Endodermal cell (in vitro differentiated cells): ENCODE data around the gene STYX. TPM values are rescaled to one million over a fixed set of nuclear protein-coding genes. Genes with fewer than 3 reads are reported as not detected.

Source experiments
- DNase-seq: peaks from one replicate; pipeline ENCODE4 v3.0.0-alpha.2; 2017
- H3K27ac ChIP-seq: 2 replicates; pipeline ENCODE4 v1.5.1; 2013; ENCODE audit warnings: mild to moderate bottlenecking, low read depth, low read length, moderate library complexity
- H3K27me3 ChIP-seq: 2 replicates; pipeline ENCODE4 v1.6.1; 2013; ENCODE audit warnings: mild to moderate bottlenecking, low read length, moderate library complexity; ENCODE audit not compliant: insufficient read depth, control insufficient read depth, poor library complexity, severe bottlenecking
- H3K36me3 ChIP-seq: 2 replicates; pipeline ENCODE4 v1.7.0; 2013; ENCODE audit warnings: mild to moderate bottlenecking, low read length, moderate library complexity; ENCODE audit not compliant: control insufficient read depth, insufficient read depth
- H3K4me1 ChIP-seq: one replicate; pipeline ENCODE4 v1.7.0; 2013; ENCODE audit warnings: low read length; ENCODE audit not compliant: control insufficient read depth, insufficient read depth
- H3K4me3 ChIP-seq: 2 replicates; pipeline ENCODE4 v1.5.1; 2013; ENCODE audit warnings: mild to moderate bottlenecking, low read length, moderate library complexity
- H3K9ac ChIP-seq: 2 replicates; pipeline ENCODE4 v1.6.1; 2013; ENCODE audit warnings: mild to moderate bottlenecking, low read length, moderate library complexity; ENCODE audit not compliant: poor library complexity, severe bottlenecking; ENCODE audit errors: extremely low read depth
- H3K9me3 ChIP-seq: 2 replicates; pipeline ENCODE4 v1.6.1; 2013; ENCODE audit warnings: mild to moderate bottlenecking, low read length, moderate library complexity; ENCODE audit not compliant: control insufficient read depth
- H3K27ac Mint-ChIP-seq: 2 replicates; pipeline ENCODE4 v1.8.0; 2020; ENCODE audit warnings: mixed read lengths
- H3K27me3 Mint-ChIP-seq: 2 replicates; pipeline ENCODE4 v1.8.0; 2021; ENCODE audit warnings: mild to moderate bottlenecking, mixed read lengths; ENCODE audit not compliant: insufficient read depth
- H3K36me3 Mint-ChIP-seq: 2 replicates; pipeline ENCODE4 v1.8.0; 2020; ENCODE audit warnings: low read depth, mixed read lengths
- H3K4me1 Mint-ChIP-seq: 2 replicates; pipeline ENCODE4 v1.8.0; 2020; ENCODE audit warnings: mixed read lengths
- H3K4me3 Mint-ChIP-seq: 2 replicates; pipeline ENCODE4 v1.8.0; 2020; ENCODE audit warnings: mild to moderate bottlenecking, moderate library complexity, mixed read lengths
- H3K9me3 Mint-ChIP-seq: 2 replicates; pipeline ENCODE4 v1.8.0; 2020; ENCODE audit warnings: mild to moderate bottlenecking, mixed read lengths
- CTCF ChIP-seq: fragments of 200-600 bp; sonication (generic); conservative IDR thresholded peaks from 2 replicates; pipeline ENCODE4 v1.5.0; 2021; ENCODE audit warnings: antibody characterized with exemption, mild to moderate bottlenecking
- WGBS, 2 experiments: methylation state at CpG; one replicate each; pipeline versions ENCODE4 v1.1.5 to v1.1.7; 2013; ENCODE audit warnings: missing lambda C conversion rate in 2 of 2, mixed read lengths in 1 of 2; ENCODE audit not compliant: insufficient coverage in 1 of 2, insufficient read length in 1 of 2; 5-methylcytosine and 5-hydroxymethylcytosine counted together
- total RNA-seq, 2 donors: library from RNA; stranded (reverse); fragmentation: NEBNext Ultra II Directional in 1 of 2; extraction: Animal tissue kit (Norgen Biotek cat#: 25700) in 1 of 2; gene quantifications; 2 replicates in 1 of 2; 3 replicates in 1 of 2; pipeline ENCODE4 v1.2.1, GENCODE V29; 2021

Gene STYX
- total RNA-seq, 2 donors from 2014 or later, result 27.3 to 28.2 TPM

- Mint-ChIP-seq H3K9me3 (no peaks in the 10 kb centered on the region), H3K4me3 (no peak overlapping the region), H3K27me3 (no peaks in the 10 kb centered on the region), H3K36me3 (no peaks in the 10 kb centered on the region), H3K4me1 (peaks cover 29% of the 10 kb centered on the region), H3K27ac (no peak overlapping the region)
- Histone ChIP-seq H3K9ac (no peak overlapping the region), H3K4me1 (peaks cover 6% of the 10 kb centered on the region), H3K9me3 (no peaks in the 10 kb centered on the region), H3K36me3 (no peaks in the 10 kb centered on the region), H3K27ac (no peak overlapping the region), H3K4me3 (no peak overlapping the region), H3K27me3 (no peaks in the 10 kb centered on the region)
- no peak for DNase-seq
- no peak for TF ChIP-seq CTCF
- WGBS, 2 experiments, result 50 to 96% methylated on average over 1 to 4 of the region's 4 CpGs
These were observed 94.5 kb downstream of the STYX start for GRCh38 chr14:52824462-52824861.

Other genes starting within 250 kb of the STYX start
- gene TXNDC16, start 177.7 kb upstream of the STYX start, total RNA-seq, result 10 to 100 TPM; 11.5 to 17.5 TPM
- 1 to 10 TPM; 8.8 to 9.3 TPM for gene GPR137C, start 177.3 kb upstream of the STYX start, total RNA-seq
- gene ERO1A, start 34.6 kb upstream of the STYX start, total RNA-seq, result 10 to 100 TPM; 44.5 to 60.8 TPM
- 100 to 1,000 TPM; 102 to 121 TPM for gene PSMC6, start 23.0 kb upstream of the STYX start, total RNA-seq
- 10 to 100 TPM; 68.4 to 78.2 TPM for gene GNPNAT1, start 61.4 kb downstream of the STYX start, total RNA-seq
- 100 to 1,000 TPM; 350 to 377 TPM for gene FERMT2, start 220.9 kb downstream of the STYX start, total RNA-seq